HG03342 (cell line): Measurements from ENCODE around the gene MUC13.
"Not testable (repeated sequence)": the region's sequence is repeated elsewhere in the genome, so short reads cannot be mapped to it uniquely, and the experiment has no call there.

Experiments used
- ATAC-seq: cut with Tn5 transposase; IDR thresholded peaks from one replicate; pipeline ENCODE4 v1.9.1; 2021; ENCODE audit warnings: mild to moderate bottlenecking, moderate library complexity; ENCODE audit not compliant: unreplicated experiment

Gene MUC13

GRCh38 chr3:124934577-124934976, at the start of gene MUC13:
Gene MUC13, minus strand, starts transcription at chr3:124934751. Its CDS starts 39 bp downstream, at chr3:124934712.
- no peak for ATAC-seq

GRCh38 chr3:124982855-124983254, 48.3 kb upstream of the MUC13 start:
- ATAC-seq = no peak

- no peak for ATAC-seq
These were observed 46.9 kb upstream of the MUC13 start for GRCh38 chr3:124981472-124981871.

- ATAC-seq = no peak
These were observed 44.1 kb upstream of the MUC13 start for GRCh38 chr3:124978627-124979026.

- ATAC-seq = no peak
These were observed 41.8 kb upstream of the MUC13 start for GRCh38 chr3:124976383-124976782.

- ATAC-seq = no peak
These were observed 40.1 kb upstream of the MUC13 start for GRCh38 chr3:124974691-124975090.

- no peak for ATAC-seq
These were observed 38.7 kb upstream of the MUC13 start for GRCh38 chr3:124973290-124973689.

GRCh38 chr3:124972457-124972856, 37.9 kb upstream of the MUC13 start:
- ATAC-seq = no peak

- ATAC-seq = no peak
These were observed 35.6 kb upstream of the MUC13 start for GRCh38 chr3:124969963-124970722.

GRCh38 chr3:124969190-124969589, 34.6 kb upstream of the MUC13 start:
- ATAC-seq = no peak

- ATAC-seq = no peak
These were observed 33.4 kb upstream of the MUC13 start for GRCh38 chr3:124967964-124968363.

- no peak for ATAC-seq
These were observed 32.2 kb upstream of the MUC13 start for GRCh38 chr3:124966521-124967445.

GRCh38 chr3:124965413-124965812, 30.9 kb upstream of the MUC13 start:
- ATAC-seq = no peak

GRCh38 chr3:124964387-124964786, 29.8 kb upstream of the MUC13 start:
- ATAC-seq = no peak

GRCh38 chr3:124963755-124964154, 29.2 kb upstream of the MUC13 start:
- no peak for ATAC-seq

GRCh38 chr3:124962403-124962940, 27.9 kb upstream of the MUC13 start:
- no peak for ATAC-seq

GRCh38 chr3:124960698-124961097, 26.1 kb upstream of the MUC13 start:
- no peak for ATAC-seq

- ATAC-seq = no peak
These were observed 25.6 kb upstream of the MUC13 start for GRCh38 chr3:124960105-124960504.

- ATAC-seq = not testable (repeated sequence)
These were observed 23.4 kb upstream of the MUC13 start for GRCh38 chr3:124957951-124958350.

- no peak for ATAC-seq
These were observed 17.8 kb upstream of the MUC13 start for GRCh38 chr3:124952282-124952855.
